Frontal cortex (tissue), 4 donors: Measurements from ENCODE around the gene CCDC51. TPM values are rescaled to one million over a fixed set of nuclear protein-coding genes. Genes with fewer than 3 reads are reported as not detected.
A peak's percentile ranks its signal among the peaks of the same experiment; 100 is the strongest.
"Not testable (repeated sequence)": the region's sequence is repeated elsewhere in the genome, so short reads cannot be mapped to it uniquely, and the experiment has no call there.

Experiments used
- DNase-seq, 2 donors: peaks; one replicate each; pipeline ENCODE4 v3.0.0; 2012; ENCODE audit warnings: low spot score in 2 of 2
- FAIRE-seq: peaks from 2 replicates; lab custom pipeline; 2012; peaks lifted over from hg19 to GRCh38; lab: Jason Lieb, UNC
- total RNA-seq: library from RNA; depleted of rRNA; stranded (reverse); fragments of >200 nt; gene quantifications from one replicate; pipeline ENCODE4 v1.2.3, GENCODE V29; 2014
- donor health status: control.
- donor health status: control.
- donor health status: control.

CCDC51 gene
- total RNA-seq, 1 donor from 2014 or later: 12.6 TPM

- DNase-seq: no peak
- no peak for FAIRE-seq
Measured at GRCh38 chr3:48467110-48467454, 27.2 kb upstream of the CCDC51 start.

- FAIRE-seq: no peak
- no peak for DNase-seq
Measured at GRCh38 chr3:48466386-48467109, 26.6 kb upstream of the CCDC51 start.

GRCh38 chr3:48465531-48466378 is 25.8 kb upstream of the CCDC51 start:
- FAIRE-seq (peak; percentile 93), DNase-seq (peak; percentile 85 to 97)

- FAIRE-seq (no peak), DNase-seq (no peak)
Measured at GRCh38 chr3:48465237-48465530, 25.3 kb upstream of the CCDC51 start.

- FAIRE-seq (no peak), DNase-seq (no peak)
Measured at GRCh38 chr3:48464713-48465221, 24.8 kb upstream of the CCDC51 start.

GRCh38 chr3:48463703-48464102 is 23.8 kb upstream of the CCDC51 start:
- DNase-seq: no peak
- no peak for FAIRE-seq

GRCh38 chr3:48461767-48462166 is 21.8 kb upstream of the CCDC51 start:
- FAIRE-seq, DNase-seq: not testable (repeated sequence)

- FAIRE-seq (no peak), DNase-seq (no peak)
Measured at GRCh38 chr3:48460517-48460902, 20.6 kb upstream of the CCDC51 start.

GRCh38 chr3:48459773-48460516 is 20.0 kb upstream of the CCDC51 start:
- DNase-seq (no peak), FAIRE-seq (no peak)

- no peak for DNase-seq
- FAIRE-seq: no peak
Measured at GRCh38 chr3:48459331-48459730, 19.4 kb upstream of the CCDC51 start.

- DNase-seq: no peak
- no peak for FAIRE-seq
Measured at GRCh38 chr3:48456456-48456855, 16.5 kb upstream of the CCDC51 start.

- FAIRE-seq: no peak
- no peak for DNase-seq
Measured at GRCh38 chr3:48451270-48451669, 11.4 kb upstream of the CCDC51 start.

GRCh38 chr3:48446425-48447193 is 6.7 kb upstream of the CCDC51 start, which contains the start of gene ATRIP:
TSS of gene ATRIP (plus strand) at chr3:48446737. CDS start at chr3:48446846, 109 bp downstream.
- peak; percentile 96 to 97 for DNase-seq
- FAIRE-seq: no peak

- FAIRE-seq (no peak), DNase-seq (no peak)
Measured at GRCh38 chr3:48446043-48446424, 6.1 kb upstream of the CCDC51 start.

- FAIRE-seq (no peak), DNase-seq (no peak)
Measured at GRCh38 chr3:48445277-48445882, 5.5 kb upstream of the CCDC51 start.

GRCh38 chr3:48441940-48442339 is 2.0 kb upstream of the CCDC51 start:
- no peak for DNase-seq
- FAIRE-seq: no peak

GRCh38 chr3:48440590-48440958 is 655 bp upstream of the CCDC51 start:
- no peak for FAIRE-seq
- peak in 1 of 2 donors; percentile 18 for DNase-seq

GRCh38 chr3:48437812-48438211 is 2.1 kb downstream of the CCDC51 start:
- DNase-seq (no peak), FAIRE-seq (no peak)

- FAIRE-seq: no peak
Measured at GRCh38 chr3:48436855-48437254, 3.1 kb downstream of the CCDC51 start.

GRCh38 chr3:48436477-48436787 is 3.5 kb downstream of the CCDC51 start:
- DNase-seq: no peak
- no peak for FAIRE-seq

More at GRCh38 chr3:48436855-48437254, 3.1 kb downstream of the CCDC51 start:
- DNase-seq: no peak
